Neural crest cell (in vitro differentiated cells): ENCODE results near the gene CXXC5. TPM values are rescaled to one million over a fixed set of nuclear protein-coding genes. Genes with fewer than 3 reads are reported as not detected.

Experiments used
- DNase-seq: peaks from one replicate; pipeline ENCODE4 v3.0.0; 2021; ENCODE audit warnings: low read depth, mixed read lengths, low spot score
- H3K27ac Mint-ChIP-seq: one replicate; pipeline ENCODE4 v1.8.0; 2021; ENCODE audit warnings: mild to moderate bottlenecking, mixed read lengths; ENCODE audit not compliant: unreplicated experiment
- H3K27me3 Mint-ChIP-seq: 2 replicates; pipeline ENCODE4 v1.8.0; 2021; ENCODE audit warnings: low read depth, mild to moderate bottlenecking, mixed read lengths
- H3K36me3 Mint-ChIP-seq: 2 replicates; pipeline ENCODE4 v1.8.0; 2021; ENCODE audit warnings: low read depth, mild to moderate bottlenecking, mixed read lengths
- H3K4me1 Mint-ChIP-seq: 2 replicates; pipeline ENCODE4 v1.8.0; 2021; ENCODE audit warnings: mixed read lengths
- H3K4me3 Mint-ChIP-seq: one replicate; pipeline ENCODE4 v1.8.0; 2021; ENCODE audit warnings: mild to moderate bottlenecking, mixed read lengths
- H3K9me3 Mint-ChIP-seq: 2 replicates; pipeline ENCODE4 v1.8.0; 2021; ENCODE audit warnings: mixed read lengths
- CTCF ChIP-seq: fragments of 200-600 bp; sonication (generic); conservative IDR thresholded peaks from 2 replicates; pipeline ENCODE4 v1.5.0; 2021; ENCODE audit warnings: antibody characterized with exemption, mild to moderate bottlenecking
- total RNA-seq: library from RNA; stranded (reverse); gene quantifications from 2 replicates; pipeline ENCODE4 v1.2.1, GENCODE V29; 2021

Gene CXXC5
- total RNA-seq, 1 donor from 2014 or later: 30.4 TPM

GRCh38 chr5:139664086-139664693 is 16.0 kb downstream of the CXXC5 start:
- no peaks in the 10 kb centered on the region for H3K9me3 Mint-ChIP-seq
- no peak overlapping the region for H3K4me3 Mint-ChIP-seq
- H3K27ac Mint-ChIP-seq: no peak overlapping the region
- no peaks in the 10 kb centered on the region for H3K36me3 Mint-ChIP-seq
- DNase-seq: no peak
- TF ChIP-seq CTCF: no peak
- no peaks in the 10 kb centered on the region for H3K27me3 Mint-ChIP-seq
- peaks cover 23% of the 10 kb centered on the region for H3K4me1 Mint-ChIP-seq

- no peaks in the 10 kb centered on the region for H3K36me3 Mint-ChIP-seq
- H3K4me3 Mint-ChIP-seq: no peak overlapping the region
- no peaks in the 10 kb centered on the region for H3K27me3 Mint-ChIP-seq
- no peaks in the 10 kb centered on the region for H3K9me3 Mint-ChIP-seq
- peaks cover 27% of the 10 kb centered on the region for H3K4me1 Mint-ChIP-seq
- no peak for DNase-seq
- no peak overlapping the region for H3K27ac Mint-ChIP-seq
- TF ChIP-seq CTCF: no peak
These were observed 16.7 kb downstream of the CXXC5 start for GRCh38 chr5:139664727-139665351.

- H3K4me1 Mint-ChIP-seq: peaks cover 30% of the 10 kb centered on the region
- no peak for DNase-seq
- no peaks in the 10 kb centered on the region for H3K36me3 Mint-ChIP-seq
- no peaks in the 10 kb centered on the region for H3K27me3 Mint-ChIP-seq
- TF ChIP-seq CTCF: no peak
- H3K4me3 Mint-ChIP-seq: no peak overlapping the region
- no peak overlapping the region for H3K27ac Mint-ChIP-seq
- no peaks in the 10 kb centered on the region for H3K9me3 Mint-ChIP-seq
These were observed 17.5 kb downstream of the CXXC5 start for GRCh38 chr5:139665626-139666025.

GRCh38 chr5:139666551-139666950 is 18.4 kb downstream of the CXXC5 start:
- no peak for DNase-seq
- no peaks in the 10 kb centered on the region for H3K36me3 Mint-ChIP-seq
- no peaks in the 10 kb centered on the region for H3K27me3 Mint-ChIP-seq
- no peaks in the 10 kb centered on the region for H3K9me3 Mint-ChIP-seq
- TF ChIP-seq CTCF: no peak
- H3K4me1 Mint-ChIP-seq: peaks cover 30% of the 10 kb centered on the region
- H3K27ac Mint-ChIP-seq: no peak overlapping the region
- H3K4me3 Mint-ChIP-seq: no peak overlapping the region

- Mint-ChIP-seq H3K4me3 (no peak overlapping the region), H3K9me3 (no peaks in the 10 kb centered on the region), H3K4me1 (peaks cover 32% of the 10 kb centered on the region), H3K36me3 (no peaks in the 10 kb centered on the region), H3K27me3 (no peaks in the 10 kb centered on the region), H3K27ac (no peak overlapping the region)
- no peak for TF ChIP-seq CTCF
- no peak for DNase-seq
These were observed 19.0 kb downstream of the CXXC5 start for GRCh38 chr5:139667001-139667729.
